Ishikawa (cell line): ENCODE results near the gene ARNT2.

Experiments used
- CREB1 ChIP-seq: IDR thresholded peaks from 2 replicates; pipeline ENCODE4 v1.6.1; 2012; ENCODE audit warnings: low read depth
- EP300 ChIP-seq: IDR thresholded peaks from 2 replicates; pipeline ENCODE4 v1.6.1; 2012; ENCODE audit warnings: borderline replicate concordance
- NFIC ChIP-seq: IDR thresholded peaks from 2 replicates; pipeline ENCODE4 v1.6.1; 2012
- RAD21 ChIP-seq: IDR thresholded peaks from 2 replicates; pipeline ENCODE4 v1.6.1; 2012; ENCODE audit warnings: low read depth
- TAF1 ChIP-seq: IDR thresholded peaks from 2 replicates; pipeline ENCODE4 v1.6.1; 2012; ENCODE audit warnings: low read depth, mild to moderate bottlenecking
- ZBTB7A ChIP-seq: IDR thresholded peaks from 2 replicates; pipeline ENCODE4 v1.6.1; 2012; ENCODE audit warnings: low read depth
- TF ChIP-seq, protein P1 (sequence below): IDR thresholded peaks from 2 replicates; pipeline ENCODE4 v1.6.1; 2012; ENCODE audit warnings: low read depth, mild to moderate bottlenecking

DNA sequence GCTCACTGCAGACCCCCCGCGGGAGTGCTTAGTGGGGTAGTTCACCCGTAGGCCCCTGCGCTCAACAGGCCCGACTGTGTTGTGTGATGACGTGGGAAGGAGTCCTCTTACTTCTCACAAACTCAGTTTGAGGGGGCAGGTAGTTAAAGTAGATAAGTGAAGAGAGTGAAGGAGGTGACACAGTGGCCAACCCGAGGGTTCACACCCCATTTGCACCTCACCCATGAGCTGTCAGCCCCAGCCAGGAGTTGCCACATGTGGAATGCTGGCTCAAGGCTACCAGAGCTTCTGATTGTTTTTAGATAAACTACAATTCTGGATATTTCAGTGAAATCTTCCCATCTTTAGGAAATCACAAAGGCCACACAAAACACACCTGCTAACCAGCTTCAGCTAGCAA, 226.8 kb downstream of the ARNT2 start:
- TF ChIP-seq CREB1 (no peak), ZBTB7A (no peak), TAF1 (no peak), RAD21 (no peak), NFIC (no peak), EP300 (no peak)
- TF ChIP-seq, protein P1, sequence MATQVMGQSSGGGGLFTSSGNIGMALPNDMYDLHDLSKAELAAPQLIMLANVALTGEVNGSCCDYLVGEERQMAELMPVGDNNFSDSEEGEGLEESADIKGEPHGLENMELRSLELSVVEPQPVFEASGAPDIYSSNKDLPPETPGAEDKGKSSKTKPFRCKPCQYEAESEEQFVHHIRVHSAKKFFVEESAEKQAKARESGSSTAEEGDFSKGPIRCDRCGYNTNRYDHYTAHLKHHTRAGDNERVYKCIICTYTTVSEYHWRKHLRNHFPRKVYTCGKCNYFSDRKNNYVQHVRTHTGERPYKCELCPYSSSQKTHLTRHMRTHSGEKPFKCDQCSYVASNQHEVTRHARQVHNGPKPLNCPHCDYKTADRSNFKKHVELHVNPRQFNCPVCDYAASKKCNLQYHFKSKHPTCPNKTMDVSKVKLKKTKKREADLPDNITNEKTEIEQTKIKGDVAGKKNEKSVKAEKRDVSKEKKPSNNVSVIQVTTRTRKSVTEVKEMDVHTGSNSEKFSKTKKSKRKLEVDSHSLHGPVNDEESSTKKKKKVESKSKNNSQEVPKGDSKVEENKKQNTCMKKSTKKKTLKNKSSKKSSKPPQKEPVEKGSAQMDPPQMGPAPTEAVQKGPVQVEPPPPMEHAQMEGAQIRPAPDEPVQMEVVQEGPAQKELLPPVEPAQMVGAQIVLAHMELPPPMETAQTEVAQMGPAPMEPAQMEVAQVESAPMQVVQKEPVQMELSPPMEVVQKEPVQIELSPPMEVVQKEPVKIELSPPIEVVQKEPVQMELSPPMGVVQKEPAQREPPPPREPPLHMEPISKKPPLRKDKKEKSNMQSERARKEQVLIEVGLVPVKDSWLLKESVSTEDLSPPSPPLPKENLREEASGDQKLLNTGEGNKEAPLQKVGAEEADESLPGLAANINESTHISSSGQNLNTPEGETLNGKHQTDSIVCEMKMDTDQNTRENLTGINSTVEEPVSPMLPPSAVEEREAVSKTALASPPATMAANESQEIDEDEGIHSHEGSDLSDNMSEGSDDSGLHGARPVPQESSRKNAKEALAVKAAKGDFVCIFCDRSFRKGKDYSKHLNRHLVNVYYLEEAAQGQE = no peak
